Hippocampal formation (tissue), 2 donors: Measurements from ENCODE around the gene LARGE2.

Experiments used
- DNase-seq, 2 donors: peaks; one replicate each; lab custom pipeline; 2025; lab: John Stamatoyannopoulos, UW

LARGE2 gene

GRCh38 chr11:45913942-45914635 is 8.4 kb upstream of the LARGE2 start:
- no peak for DNase-seq

GRCh38 chr11:45915446-45915845 is 7.0 kb upstream of the LARGE2 start:
- DNase-seq = no peak

- DNase-seq = no peak
These were observed 5.2 kb upstream of the LARGE2 start for GRCh38 chr11:45917286-45917622.

GRCh38 chr11:45917623-45918330 is 4.7 kb upstream of the LARGE2 start, which contains the start of gene PEX16:
Gene PEX16 (minus strand): TSS chr11:45917877. CDS start chr11:45917811, 66 bp downstream.
- peak; percentile 95 to 97 for DNase-seq

GRCh38 chr11:45918331-45918941 is 4.0 kb upstream of the LARGE2 start:
- DNase-seq = peak; percentile 58 to 83

- DNase-seq = no peak
These were observed 3.3 kb upstream of the LARGE2 start for GRCh38 chr11:45918962-45919675.

GRCh38 chr11:45919806-45920530 is 2.5 kb upstream of the LARGE2 start:
- no peak for DNase-seq

- no peak for DNase-seq
These were observed 1.7 kb upstream of the LARGE2 start for GRCh38 chr11:45920531-45921477.

- DNase-seq = no peak
These were observed 663 bp upstream of the LARGE2 start for GRCh38 chr11:45921561-45922424.

GRCh38 chr11:45924036-45924915 is 1.8 kb downstream of the LARGE2 start:
- DNase-seq = no peak

- no peak for DNase-seq
These were observed 2.5 kb downstream of the LARGE2 start for GRCh38 chr11:45924927-45925326.

- no peak for DNase-seq
These were observed 3.1 kb downstream of the LARGE2 start for GRCh38 chr11:45925550-45925949.

- DNase-seq = no peak
These were observed 3.5 kb downstream of the LARGE2 start for GRCh38 chr11:45926001-45926401.

GRCh38 chr11:45926536-45927331 is 4.3 kb downstream of the LARGE2 start:
- DNase-seq = no peak

GRCh38 chr11:45927332-45927683 is 4.9 kb downstream of the LARGE2 start:
- DNase-seq = no peak

- no peak for DNase-seq
These were observed 5.4 kb downstream of the LARGE2 start for GRCh38 chr11:45927684-45928413.

GRCh38 chr11:45928535-45929215 is 6.2 kb downstream of the LARGE2 start:
- no peak for DNase-seq
